B cell (primary cell): Measurements from ENCODE around the gene ETS1. TPM values are rescaled to one million over a fixed set of nuclear protein-coding genes. Genes with fewer than 3 reads are reported as not detected.

Source experiments
- ATAC-seq: fragments of 200-7000 bp; cut with Tn5 transposase; one replicate; pipeline ENCODE4 v1.10.0; 2021; ENCODE audit warnings: low read depth, mild to moderate bottlenecking, moderate number of reproducible peaks, moderate library complexity
- CTCF ChIA-PET: fragments of 350-600 bp; sonication (Branson Sonifier 250); formaldehyde crosslinking; loops from one replicate; lab custom pipeline; 2021; ENCODE audit warnings: antibody characterized with exemption, inconsistent platforms; lab: Charles Lee
- POLR2A ChIA-PET: fragments of 350-600 bp; sonication (Branson Sonifier 250); formaldehyde crosslinking; loops from one replicate; lab custom pipeline; 2021; ENCODE audit warnings: antibody characterized with exemption; lab: Charles Lee
- DNase-seq: peaks from one replicate; pipeline ENCODE4 v3.0.0; 2013
- H2AFZ ChIP-seq: 2 replicates; pipeline ENCODE4 v1.6.1; 2012; ENCODE audit warnings: mild to moderate bottlenecking, low read depth, low read length; ENCODE audit not compliant: insufficient read depth, poor library complexity, severe bottlenecking
- H3K27ac ChIP-seq, 2 donors: 1 replicate in 1 of 2; 2 replicates in 1 of 2; pipeline ENCODE4 v1.5.1; 2012 to 2013; ENCODE audit warnings: low read length in 2 of 2, mild to moderate bottlenecking in 2 of 2, moderate library complexity in 1 of 2
- H3K27me3 ChIP-seq, 4 experiments: fragments of 200-600 bp in 1 of 4; sonication (generic) in 1 of 4; replicated peaks in 1 of 4; 1 replicate in 2 of 4; 2 replicates in 2 of 4; pipeline versions ENCODE4 v1.6.1 to v1.7.0; 2013 to 2016; ENCODE audit warnings: low read length in 3 of 4, mild to moderate bottlenecking in 2 of 4, mixed read lengths in 1 of 4, moderate library complexity in 1 of 4; ENCODE audit not compliant: insufficient read depth in 4 of 4, control insufficient read depth in 3 of 4; ENCODE audit errors: control extremely low read depth in 1 of 4
- H3K36me3 ChIP-seq, 2 experiments: replicated peaks in 1 of 2; 1 replicate in 1 of 2; 2 replicates in 1 of 2; pipeline versions ENCODE4 v1.6.1 to v1.7.1; 2013; ENCODE audit warnings: low read length in 1 of 2; ENCODE audit not compliant: insufficient read depth in 2 of 2, control insufficient read depth in 1 of 2; ENCODE audit errors: control extremely low read depth in 1 of 2, extremely low read depth in 1 of 2
- H3K4me1 ChIP-seq, 2 donors: fragments of 200-600 bp in 1 of 2; sonication (generic) in 1 of 2; 1 replicate in 1 of 2; 2 replicates in 1 of 2; pipeline versions ENCODE4 v1.5.1 to v1.6.1; 2013 to 2017; ENCODE audit warnings: low read length in 2 of 2; ENCODE audit not compliant: control insufficient read depth in 2 of 2, insufficient read depth in 2 of 2
- H3K4me2 ChIP-seq: replicated peaks from 2 replicates; pipeline ENCODE3; 2012; ENCODE audit warnings: mild to moderate bottlenecking, low read depth, low read length; ENCODE audit not compliant: poor library complexity, severe bottlenecking
- H3K4me3 ChIP-seq, 5 experiments: fragments of 200-600 bp in 1 of 5; sonication (generic) in 1 of 5; 1 replicate in 3 of 5; 2 replicates in 2 of 5; pipeline versions ENCODE4 v1.5.1 to v1.7.0; 2011 to 2016; ENCODE audit warnings: low read length in 4 of 5, mild to moderate bottlenecking in 4 of 5, low read depth in 2 of 5, control low read depth in 1 of 5, moderate library complexity in 1 of 5; ENCODE audit not compliant: insufficient read depth in 1 of 5; ENCODE audit errors: control extremely low read depth in 1 of 5, extremely low read depth in 1 of 5
- H3K79me2 ChIP-seq: fragments of 200-600 bp; sonication (generic); one replicate; pipeline ENCODE4 v1.6.0; 2016; ENCODE audit warnings: low read length; ENCODE audit not compliant: control insufficient read depth, insufficient read depth
- H3K9ac ChIP-seq: fragments of 200-600 bp; sonication (generic); 2 replicates; pipeline ENCODE4 v1.6.1; 2017; ENCODE audit warnings: mild to moderate bottlenecking, low read length, moderate library complexity
- H3K9me3 ChIP-seq, 3 donors: one replicate each; pipeline versions ENCODE4 v1.6.1 to v1.7.1; 2013; ENCODE audit warnings: low read length in 2 of 3; ENCODE audit not compliant: control insufficient read depth in 2 of 3, insufficient read depth in 1 of 3; ENCODE audit errors: control extremely low read depth in 1 of 3
- H4K20me1 ChIP-seq: 2 replicates; pipeline ENCODE4 v1.6.0; 2012; ENCODE audit warnings: mild to moderate bottlenecking, low read length; ENCODE audit not compliant: insufficient read depth, control insufficient read depth, poor library complexity, severe bottlenecking
- H3K27ac Mint-ChIP-seq: one replicate; pipeline ENCODE4 v1.8.0; 2021; ENCODE audit warnings: mixed read lengths
- H3K27me3 Mint-ChIP-seq: one replicate; pipeline ENCODE4 v1.8.0; 2021; ENCODE audit warnings: mixed read lengths
- H3K4me1 Mint-ChIP-seq: one replicate; pipeline ENCODE4 v1.8.0; 2021; ENCODE audit warnings: mixed read lengths
- H3K4me3 Mint-ChIP-seq: one replicate; pipeline ENCODE4 v1.8.0; 2021; ENCODE audit warnings: mixed read lengths
- H3K9me3 Mint-ChIP-seq: one replicate; pipeline ENCODE4 v1.8.0; 2022; ENCODE audit warnings: mixed read lengths; ENCODE audit not compliant: insufficient read depth
- CTCF ChIP-seq: fragments of 200-600 bp; IDR thresholded peaks from one replicate; pipeline ENCODE4 v1.8.0; 2022; ENCODE audit warnings: antibody characterized with exemption, mild to moderate bottlenecking
- EZH2 ChIP-seq: IDR thresholded peaks from 2 replicates; pipeline ENCODE4 v1.6.1; 2012; ENCODE audit warnings: borderline replicate concordance, low read depth, mild to moderate bottlenecking, moderate library complexity, low read length; ENCODE audit not compliant: insufficient read depth, poor library complexity, severe bottlenecking
- WGBS: methylation state at CpG from one replicate; pipeline ENCODE4 v1.1.5; 2013; ENCODE audit warnings: missing lambda C conversion rate; ENCODE audit not compliant: insufficient coverage; 5-methylcytosine and 5-hydroxymethylcytosine counted together
- intact Hi-C: fragments of 100-400 bp; cut with micrococcal nuclease; formaldehyde crosslinking; loops from one replicate; pipeline ENCODE4 v1.10.0; 2022
- polyA plus RNA-seq: library from polyadenylated mRNA; depleted of rRNA; stranded (reverse); fragments of >200 nt; gene quantifications from 2 replicates; pipeline ENCODE4 v1.2.3, GENCODE V29; 2012
- total RNA-seq, 2 donors: library from RNA; stranded (reverse); fragments of 120-200 nt in 1 of 2; gene quantifications; 1 replicate in 1 of 2; 2 replicates in 1 of 2; pipeline versions ENCODE4 v1.2.3 to v1.2.4, GENCODE V29; 2013 to 2022

ETS1 gene
- total and polyA plus RNA-seq, 2 donors (not counting 1 experiment from before 2014, with no cell fraction given): 115 to 271 TPM

GRCh38 chr11:128569291-128569690 is 18.1 kb downstream of the ETS1 start:
- TF ChIP-seq CTCF: no peak
- no peak for TF ChIP-seq EZH2
- Histone ChIP-seq H2AFZ (no peak overlapping the region), H3K79me2 (peaks cover 12% of the 10 kb centered on the region), H3K4me2 (no peak overlapping the region), H3K4me3 (no peak overlapping the region), H4K20me1 (no peaks in the 10 kb centered on the region), H3K36me3 (no peaks in the 10 kb centered on the region), H3K9me3 (peaks cover 0 to 5% (median 5%) of the 10 kb centered on the region in 3 donors), H3K27ac (no peak overlapping the region), H3K4me1 (peaks cover 35 to 44% of the 10 kb centered on the region in 2 donors), H3K9ac (no peak overlapping the region), H3K27me3 (no peaks in the 10 kb centered on the region)
- no peak overlapping the region for H3K27ac Mint-ChIP-seq
- intact Hi-C loops: no loop called here
- WGBS: 100% methylated on average over 1 of the region's 2 CpGs
- ATAC-seq: no peak
- ChIA-PET POLR2A (no interaction called here), CTCF (interaction anchor here (0.7 to 1.2 kb wide), 3 partner anchors 21 to 56 kb away, joined by 3 read pairs; no protein-coding TSS in a partner anchor)
- no peak for DNase-seq
- H3K4me3 Mint-ChIP-seq: no peak overlapping the region
- no peaks in the 10 kb centered on the region for H3K27me3 Mint-ChIP-seq
- peaks cover 54% of the 10 kb centered on the region for H3K4me1 Mint-ChIP-seq
- peaks cover 6% of the 10 kb centered on the region for H3K9me3 Mint-ChIP-seq

- H3K27ac Mint-ChIP-seq: peak overlapping the region; percentile 61
- intact Hi-C loops: no loop called here
- CTCF ChIA-PET: interaction anchor here (1.2 kb wide), 1 partner anchor 24 kb away, joined by 3 read pairs; no protein-coding TSS in a partner anchor
These were observed 19.1 kb downstream of the ETS1 start for GRCh38 chr11:128568166-128568778.

More at GRCh38 chr11:128568166-128568778, 19.1 kb downstream of the ETS1 start:
- no peak overlapping the region for H3K27ac ChIP-seq
- H3K9ac ChIP-seq: no peak overlapping the region
- no peaks in the 10 kb centered on the region for H3K27me3 Mint-ChIP-seq
- H3K4me3 Mint-ChIP-seq: no peak overlapping the region
- peaks cover 59% of the 10 kb centered on the region for H3K4me1 Mint-ChIP-seq
- DNase-seq (peak; percentile 25), ATAC-seq (no peak)
- no peaks in the 10 kb centered on the region for H4K20me1 ChIP-seq
- peaks cover 12% of the 10 kb centered on the region for H3K79me2 ChIP-seq
- WGBS: 83% methylated on average over 10 of the region's 11 CpGs
- H3K36me3 ChIP-seq: no peaks in the 10 kb centered on the region
- POLR2A ChIA-PET: no interaction called here
- no peak overlapping the region for H3K4me3 ChIP-seq
- no peak overlapping the region for H2AFZ ChIP-seq
- H3K9me3 Mint-ChIP-seq: peaks cover 2% of the 10 kb centered on the region
- H3K9me3 ChIP-seq: peaks cover 0 to 5% (median 0%) of the 10 kb centered on the region in 3 donors
- no peaks in the 10 kb centered on the region for H3K27me3 ChIP-seq
- TF ChIP-seq CTCF: no peak
- no peak for TF ChIP-seq EZH2
- peaks cover 45 to 54% of the 10 kb centered on the region in 2 donors for H3K4me1 ChIP-seq
- peak overlapping the region; percentile 11 for H3K4me2 ChIP-seq
